SK-N-SH (cell line): ENCODE measurements around the gene DOCK4. TPM values are rescaled to one million over a fixed set of nuclear protein-coding genes. Genes with fewer than 3 reads are reported as not detected.

Experiments used
- CTCF ChIA-PET: fragments of 300-600, 350-600 bp; formaldehyde crosslinking; extraction: SDS; loops from one replicate; lab custom pipeline; 2021; lab: Yijun Ruan, JAX
- POLR2A ChIA-PET: fragments of 350-600 bp; sonication (Branson Sonifier 250); formaldehyde crosslinking; extraction: SDS; loops from one replicate; lab custom pipeline; 2020; ENCODE audit warnings: antibody characterized with exemption, inconsistent platforms; lab: Yijun Ruan, JAX
- DNase-seq: peaks from one replicate; pipeline ENCODE4 v3.0.0; 2012
- H2AFZ ChIP-seq: fragments of 200-600 bp; sonication (generic); 2 replicates; pipeline ENCODE4 v1.8.1; 2016; ENCODE audit warnings: antibody characterized with exemption, mild to moderate bottlenecking, low read depth
- H3F3A ChIP-seq: fragments of 200-600 bp; sonication (generic); replicated peaks from 2 replicates; pipeline ENCODE3; 2016; ENCODE audit warnings: antibody characterized with exemption, mild to moderate bottlenecking; ENCODE audit not compliant: insufficient read depth
- H3K27ac ChIP-seq, 2 experiments: fragments of 200-500 bp in 1 of 2; fragments of 200-600 bp in 1 of 2; sonication (Bioruptor generic) in 1 of 2; sonication (generic), shearing (Covaris generic) in 1 of 2; 2 replicates each; pipeline versions ENCODE4 v1.5.1 to v1.6.1; 2014 to 2016; ENCODE audit warnings: low read depth in 2 of 2, inconsistent platforms in 1 of 2, low read length in 1 of 2, mild to moderate bottlenecking in 1 of 2, mixed read lengths in 1 of 2
- H3K27me3 ChIP-seq: fragments of 200-600 bp; sonication (generic), shearing (Covaris generic); 2 replicates; pipeline ENCODE4 v1.6.1; 2016; ENCODE audit warnings: mixed run types; ENCODE audit not compliant: insufficient read depth
- H3K36me3 ChIP-seq, 2 experiments: fragments of 200-500 bp in 1 of 2; fragments of 200-600 bp in 1 of 2; sonication (Bioruptor generic) in 1 of 2; sonication (generic) in 1 of 2; replicated peaks in 1 of 2; 2 replicates each; pipeline versions ENCODE3 to v1.5.1; 2014 to 2016; ENCODE audit warnings: low read length in 1 of 2, mild to moderate bottlenecking in 1 of 2; ENCODE audit not compliant: insufficient read depth in 2 of 2, control insufficient read depth in 1 of 2
- H3K4me1 ChIP-seq, 2 experiments: fragments of 200-500 bp in 1 of 2; fragments of 200-600 bp in 1 of 2; sonication (Bioruptor generic) in 1 of 2; sonication (generic), shearing (Covaris generic) in 1 of 2; 2 replicates each; pipeline versions ENCODE4 v1.5.1 to v1.6.1; 2014 to 2016; ENCODE audit warnings: low read depth in 1 of 2, low read length in 1 of 2, mixed run types in 1 of 2; ENCODE audit not compliant: insufficient read depth in 2 of 2, control insufficient read depth in 1 of 2
- H3K4me2 ChIP-seq: fragments of 200-600 bp; sonication (generic), shearing (Covaris generic); 2 replicates; pipeline ENCODE4 v1.6.1; 2017; ENCODE audit warnings: mixed run types
- H3K4me3 ChIP-seq, 2 experiments: fragments of 200-500 bp in 1 of 2; fragments of 200-600 bp in 1 of 2; sonication (Bioruptor generic) in 1 of 2; sonication (generic), shearing (Covaris generic) in 1 of 2; 2 replicates each; pipeline versions ENCODE4 v1.5.1 to v1.8.1; 2014 to 2016; ENCODE audit warnings: low read depth in 2 of 2, inconsistent platforms in 1 of 2, low read length in 1 of 2, mild to moderate bottlenecking in 1 of 2, mixed read lengths in 1 of 2, moderate library complexity in 1 of 2
- H3K79me2 ChIP-seq: fragments of 200-600 bp; sonication (generic); 2 replicates; pipeline ENCODE4 v1.8.1; 2017; ENCODE audit warnings: mild to moderate bottlenecking; ENCODE audit not compliant: insufficient read depth
- H3K9ac ChIP-seq: fragments of 200-600 bp; sonication (generic); 2 replicates; pipeline ENCODE4 v1.6.1; 2017; ENCODE audit warnings: mixed run types
- H3K9me2 ChIP-seq: fragments of 200-600 bp; sonication (generic); 2 replicates; pipeline ENCODE4 v1.6.1; 2017; ENCODE audit warnings: mixed run types
- H3K9me3 ChIP-seq: fragments of 200-600 bp; sonication (generic); 2 replicates; pipeline ENCODE4 v1.6.1; 2017; ENCODE audit warnings: mixed run types, mild to moderate bottlenecking, moderate library complexity
- H4K20me1 ChIP-seq: fragments of 200-600 bp; sonication (generic); 2 replicates; pipeline ENCODE4 v1.6.1; 2017; ENCODE audit warnings: mild to moderate bottlenecking, mixed run types; ENCODE audit not compliant: insufficient read depth
- CHD2 ChIP-seq: fragments of 150-350 bp; IDR thresholded peaks from 2 replicates; pipeline ENCODE4 v1.6.1; 2018; ENCODE audit warnings: low read length; ENCODE audit not compliant: partially characterized antibody
- CTCF ChIP-seq: fragments of 200-600 bp; sonication (generic); IDR thresholded peaks from 2 replicates; pipeline ENCODE4 v1.6.1; 2017; ENCODE audit warnings: antibody characterized with exemption, mild to moderate bottlenecking, moderate library complexity
- EP300 ChIP-seq, 2 experiments: IDR thresholded peaks; 2 replicates each; pipeline versions ENCODE4 v1.4.0 to v1.6.1; 2012; ENCODE audit warnings: borderline replicate concordance in 1 of 2, low read depth in 1 of 2, low read length in 1 of 2
- EZH2phosphoT487 ChIP-seq: fragments of 200-600 bp; sonication (generic); IDR thresholded peaks from 2 replicates; pipeline ENCODE4 v1.6.1; 2017; ENCODE audit warnings: low read depth, mixed run types, mild to moderate bottlenecking, antibody characterized with exemption, moderate library complexity, borderline replicate concordance
- FOSL2 ChIP-seq: IDR thresholded peaks from 2 replicates; pipeline ENCODE4 v1.4.0; 2012; ENCODE audit warnings: low read depth, mild to moderate bottlenecking, moderate library complexity, borderline replicate concordance
- FOXJ3 ChIP-seq: sonication (generic); formaldehyde crosslinking; IDR thresholded peaks from 2 replicates; pipeline ENCODE4 v1.5.1; 2020; ENCODE audit warnings: mild to moderate bottlenecking, missing genetic modification reagents
- GABPA ChIP-seq: IDR thresholded peaks from 2 replicates; pipeline ENCODE4 v1.4.0; 2012; ENCODE audit warnings: low read depth, mild to moderate bottlenecking
- GATA2 ChIP-seq: sonication (generic); formaldehyde crosslinking; IDR thresholded peaks from 2 replicates; pipeline ENCODE4 v1.5.0; 2020; ENCODE audit warnings: mild to moderate bottlenecking, missing genetic modification reagents
- IRF3 ChIP-seq: fragments of 150-350 bp; IDR thresholded peaks from 2 replicates; pipeline ENCODE4 v1.6.1; 2016; ENCODE audit warnings: mild to moderate bottlenecking, low read depth, low read length
- JUND ChIP-seq: IDR thresholded peaks from 2 replicates; pipeline ENCODE4 v1.4.0; 2012
- NFIC ChIP-seq: IDR thresholded peaks from 2 replicates; pipeline ENCODE4 v1.4.0; 2012; ENCODE audit warnings: borderline replicate concordance
- NRF1 ChIP-seq: IDR thresholded peaks from 2 replicates; pipeline ENCODE4 v1.6.1; 2012; ENCODE audit warnings: low read depth, mild to moderate bottlenecking, low read length
- RAD21 ChIP-seq: IDR thresholded peaks from 2 replicates; pipeline ENCODE4 v1.6.1; 2012; ENCODE audit warnings: mild to moderate bottlenecking, low read length
- REST ChIP-seq: IDR thresholded peaks from 2 replicates; pipeline ENCODE4 v1.6.1; 2012; ENCODE audit warnings: mild to moderate bottlenecking, low read depth, low read length, moderate library complexity
- RFX5 ChIP-seq: IDR thresholded peaks from 2 replicates; pipeline ENCODE4 v1.6.1; 2012; ENCODE audit warnings: mild to moderate bottlenecking, improper control_type of control experiment, low read length
- SIN3A ChIP-seq: IDR thresholded peaks from 2 replicates; pipeline ENCODE4 v1.6.1; 2012; ENCODE audit warnings: low read depth, mild to moderate bottlenecking, low read length, moderate library complexity, borderline replicate concordance
- TAF1 ChIP-seq: IDR thresholded peaks from 2 replicates; pipeline ENCODE4 v1.6.1; 2012; ENCODE audit warnings: low read depth, mild to moderate bottlenecking, low read length, moderate library complexity, borderline replicate concordance
- TEAD4 ChIP-seq: IDR thresholded peaks from 2 replicates; pipeline ENCODE4 v1.4.0; 2012; ENCODE audit warnings: mild to moderate bottlenecking, borderline replicate concordance; ENCODE audit not compliant: insufficient read depth
- USF2 ChIP-seq: fragments of 150-350 bp; IDR thresholded peaks from 2 replicates; pipeline ENCODE4 v1.6.1; 2017; ENCODE audit warnings: antibody characterized with exemption, low read length, low read depth, borderline replicate concordance
- YY1 ChIP-seq: IDR thresholded peaks from 2 replicates; pipeline ENCODE4 v1.4.0; 2012; ENCODE audit warnings: low read depth, mild to moderate bottlenecking
- WGBS: methylation state at CpG from one replicate; pipeline ENCODE4 v1.1.6; 2017; ENCODE audit warnings: low lambda C conversion rate; 5-methylcytosine and 5-hydroxymethylcytosine counted together
- polyA plus RNA-seq, 3 experiments: library from polyadenylated mRNA; depleted of rRNA; stranded (reverse); fragments of >200 nt; gene quantifications; 2 replicates each; pipeline ENCODE4 v1.2.3, GENCODE V29; 2012
- TF ChIP-seq, protein P1 (sequence below): IDR thresholded peaks from 2 replicates; pipeline ENCODE4 v1.4.0; 2012; ENCODE audit warnings: low read depth, borderline replicate concordance

The DOCK4 gene
- polyA plus RNA-seq, 1 of the 3 experiments (the other 2 are of a cell fraction) = 8.5 TPM

- TF ChIP-seq TAF1 = no peak
- TF ChIP-seq, all 33 proteins: peak for 0
Measured at GRCh38 chr7:111681242-111681641, 525.0 kb downstream of the DOCK4 start (continued).

DNA sequence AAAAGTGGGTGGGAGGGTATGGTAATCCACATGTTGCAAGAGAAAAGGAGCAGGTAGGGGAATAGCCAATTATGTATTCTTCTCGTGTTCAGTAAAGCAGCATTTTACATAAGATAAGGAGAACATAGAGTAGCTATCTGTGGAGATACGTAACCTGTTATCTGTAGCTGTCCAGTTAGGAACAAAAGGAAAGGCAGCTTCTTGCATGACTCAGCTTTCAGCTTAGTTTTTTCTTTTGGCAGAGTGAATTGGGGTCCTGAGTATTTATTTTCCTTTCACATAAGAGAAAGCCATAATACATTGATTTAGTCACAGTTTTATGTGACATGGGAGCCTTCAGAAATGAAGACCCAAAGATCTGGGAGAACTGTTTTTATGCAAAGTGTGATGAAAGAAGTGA lies 527.2 kb downstream of the DOCK4 start:
- no peak overlapping the region for H3K9ac ChIP-seq
- WGBS = 75% methylated on average over 2 of the region's 2 CpGs
- DNase-seq = no peak

More for the DNA sequence above, 527.2 kb downstream of the DOCK4 start:
- TF ChIP-seq GATA2 (no peak), TEAD4 (no peak), REST (no peak), RAD21 (no peak), FOXJ3 (CRISPR knock-in tag) (no peak), RFX5 (no peak), NRF1 (no peak), CHD2 (no peak), SIN3A (no peak), USF2 (no peak), FOSL2 (no peak), NFIC (no peak), IRF3 (no peak), JUND (no peak), GABPA (no peak), EP300 (IDR thresholded peaks at IDR 0.05; ENCODE audit: borderline replicate concordance in 1 of 2, low read depth in 1 of 2, low read length in 1 of 2) (no peak), EZH2phosphoT487 (no peak), YY1 (no peak), CTCF (no peak)
- TF ChIP-seq, protein P1, sequence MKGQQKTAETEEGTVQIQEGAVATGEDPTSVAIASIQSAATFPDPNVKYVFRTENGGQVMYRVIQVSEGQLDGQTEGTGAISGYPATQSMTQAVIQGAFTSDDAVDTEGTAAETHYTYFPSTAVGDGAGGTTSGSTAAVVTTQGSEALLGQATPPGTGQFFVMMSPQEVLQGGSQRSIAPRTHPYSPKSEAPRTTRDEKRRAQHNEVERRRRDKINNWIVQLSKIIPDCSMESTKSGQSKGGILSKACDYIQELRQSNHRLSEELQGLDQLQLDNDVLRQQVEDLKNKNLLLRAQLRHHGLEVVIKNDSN = no peak
- H3K4me3 ChIP-seq = no peak overlapping the region
- no peaks in the 10 kb centered on the region for H3K79me2 ChIP-seq
- no peak overlapping the region for H3K27ac ChIP-seq
- peaks cover 8 to 19% of the 10 kb centered on the region in 2 experiments for H3K4me1 ChIP-seq
- peaks cover 14% of the 10 kb centered on the region for H3F3A ChIP-seq
- ChIA-PET CTCF (interaction anchor here (0.6 kb wide), 1 partner anchor 74 kb away, joined by 3 read pairs; no protein-coding TSS in a partner anchor), POLR2A (no interaction called here)
- H3K9me2 ChIP-seq = no peaks in the 10 kb centered on the region
- H4K20me1 ChIP-seq = no peaks in the 10 kb centered on the region
- H2AFZ ChIP-seq = no peak overlapping the region
- H3K27me3 ChIP-seq = no peaks in the 10 kb centered on the region
- no peaks in the 10 kb centered on the region for H3K9me3 ChIP-seq
- H3K4me2 ChIP-seq = 0 out of 2 replicates have a peak overlapping the region, but pooled peaks have one; percentile 8
- H3K36me3 ChIP-seq = no peaks in the 10 kb centered on the region
